A549 treated with AZD9567 at 1 μM for 4 hours (cell line): ENCODE results near the gene LRRN2. TPM values are rescaled to one million over a fixed set of nuclear protein-coding genes. Genes with fewer than 3 reads are reported as not detected.

ENCODE experiments used
- total RNA-seq: library from RNA; stranded (reverse); fragments of 200-300 nt; extraction: Qiagen RNA extraction; gene quantifications from 5 replicates; pipeline ENCODE4 v1.2.3, GENCODE V29; 2022; ENCODE audit not compliant: insufficient read depth

Gene LRRN2
- 12.6 to 18.6 TPM (median 14.4 TPM) in 5 replicates for total RNA-seq

GRCh38 chr1:204685236-204686006 is at the start of gene LRRN2:
LRRN2 (minus strand) TSS chr1:204685738; CDS start chr1:204619992, 65,746 bp downstream.

Other genes starting within 250 kb of the LRRN2 start
- gene PIK3C2B, start 190.9 kb downstream of the LRRN2 start, total RNA-seq = 4.5 to 7.2 TPM (median 6.7 TPM) in 5 replicates
- 3.6 to 6.4 TPM (median 4.9 TPM) in 5 replicates for gene MDM4, start 169.3 kb downstream of the LRRN2 start, total RNA-seq
- gene NFASC, start 185.1 kb upstream of the LRRN2 start, total RNA-seq = 0.79 to 2.7 TPM (median 1.1 TPM) in 5 replicates